Measurements from ENCODE around the gene ITGA1.
"Not testable (repeated sequence)": the region's sequence is repeated elsewhere in the genome, so short reads cannot be mapped to it uniquely, and the experiment has no call there.

ITGA1 gene

DNA sequence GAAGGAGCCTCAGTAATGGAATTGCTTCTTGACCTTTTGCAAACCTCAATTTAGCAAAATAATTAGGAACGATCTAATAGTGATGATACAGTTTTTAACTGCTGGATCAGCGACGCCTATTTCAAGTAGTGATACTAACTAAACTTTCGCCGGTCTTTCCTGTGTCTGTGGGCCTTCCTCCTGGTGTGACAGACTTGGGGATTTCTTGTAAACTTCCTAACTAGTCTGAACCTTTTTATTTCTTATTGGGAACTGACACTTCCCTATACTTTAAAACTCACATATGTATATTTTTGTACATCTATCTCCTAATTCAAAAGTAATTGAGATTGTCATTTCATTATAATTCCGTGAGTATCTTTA lies 15.2 kb downstream of the ITGA1 start:
- no peak for FAIRE-seq

DNA sequence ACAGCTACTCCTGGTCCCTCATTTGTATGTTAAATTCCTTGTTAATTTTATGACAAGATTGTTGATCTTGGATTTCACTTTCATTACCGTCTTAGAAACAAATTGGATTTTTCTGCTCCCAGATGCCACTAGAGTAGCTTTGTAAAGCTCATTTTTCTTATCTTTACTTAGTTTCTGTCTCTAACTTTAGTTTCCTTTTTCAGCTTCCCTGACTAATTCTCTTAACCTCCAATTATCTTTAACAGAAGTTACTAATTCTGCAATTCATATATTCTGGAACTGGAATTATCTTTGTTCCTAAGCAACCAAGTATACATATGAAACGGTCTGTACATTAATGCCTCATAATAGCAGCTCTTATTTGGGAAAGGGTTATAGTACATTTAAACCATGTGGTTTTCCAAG lies 16.7 kb downstream of the ITGA1 start:
- no peak for FAIRE-seq

DNA sequence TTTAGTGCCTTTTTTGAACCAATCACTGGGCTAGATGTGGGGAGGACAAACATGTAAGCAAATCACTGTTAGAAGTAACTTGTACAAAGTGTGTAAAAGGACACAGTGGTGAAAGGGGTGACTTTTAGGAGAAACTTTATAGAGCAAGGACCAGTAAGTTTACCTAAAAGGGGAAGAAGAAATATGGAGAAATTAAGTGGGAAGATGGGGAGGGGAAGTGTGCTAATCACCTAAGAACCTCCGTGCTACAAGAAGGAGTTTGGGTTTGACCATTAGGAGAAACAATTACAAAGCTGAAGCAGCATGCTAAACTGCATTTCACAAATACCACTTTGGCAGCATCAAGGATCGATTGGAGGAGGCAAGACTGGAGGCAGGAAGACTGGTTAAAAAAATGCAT lies 17.3 kb downstream of the ITGA1 start:
- FAIRE-seq, result no peak

DNA sequence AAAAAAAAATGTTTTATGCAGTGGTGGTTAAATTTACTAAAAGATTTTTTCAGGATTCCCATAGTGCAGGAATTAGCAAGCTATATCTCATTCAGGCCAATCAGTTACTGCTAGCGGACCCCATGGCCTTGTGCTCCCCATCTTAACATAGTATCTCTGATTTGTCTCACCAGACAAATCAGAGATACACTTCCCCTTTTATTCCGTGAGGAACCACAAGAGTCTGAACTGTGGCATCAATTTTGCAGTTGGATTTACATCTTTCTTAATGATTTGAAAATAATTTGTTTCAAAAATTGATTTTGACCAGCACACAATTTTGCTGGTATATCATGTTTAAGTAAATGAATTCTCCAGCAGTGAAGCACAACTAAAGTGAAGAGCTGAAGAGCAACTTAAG lies 17.9 kb downstream of the ITGA1 start:
- FAIRE-seq, result no peak

DNA sequence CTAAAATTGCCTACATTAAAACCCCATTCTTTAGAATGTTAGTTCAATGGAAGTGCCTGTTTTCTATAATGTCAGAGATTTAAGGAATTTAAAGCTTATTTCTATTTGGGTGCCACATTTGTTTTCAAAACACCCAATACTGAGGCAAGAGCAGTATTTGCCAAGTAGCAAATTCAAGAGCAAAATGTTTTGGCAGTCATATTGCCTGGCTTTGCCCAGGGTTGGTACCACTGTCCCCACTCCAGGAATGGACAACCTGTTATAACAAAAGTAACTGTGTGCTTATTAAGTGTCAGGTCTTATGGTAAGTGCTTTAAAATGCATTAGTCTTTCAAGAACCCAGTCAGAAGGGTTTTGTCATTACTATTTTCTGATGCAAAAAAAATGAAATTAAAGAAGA lies 19.3 kb downstream of the ITGA1 start:
- no peak for FAIRE-seq

DNA sequence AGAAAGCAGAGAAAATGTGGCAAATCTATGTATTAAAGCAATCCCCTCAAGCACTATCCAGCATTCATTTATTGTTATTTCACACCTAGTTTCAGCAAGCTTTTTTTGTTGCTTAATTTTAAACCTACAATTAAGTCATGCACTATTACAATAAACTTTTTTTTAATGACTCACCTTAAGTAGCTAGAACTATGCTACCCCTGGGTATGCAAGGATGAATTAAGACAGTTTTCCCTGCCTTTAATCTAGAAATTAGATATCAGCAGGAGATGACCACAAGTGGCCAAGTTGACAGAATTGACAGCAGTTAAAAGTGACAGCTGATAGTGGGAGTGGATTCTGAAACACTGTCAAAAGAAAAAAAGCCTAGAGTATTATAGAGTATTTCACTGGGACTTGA lies 20.0 kb downstream of the ITGA1 start:
- FAIRE-seq, result no peak

DNA sequence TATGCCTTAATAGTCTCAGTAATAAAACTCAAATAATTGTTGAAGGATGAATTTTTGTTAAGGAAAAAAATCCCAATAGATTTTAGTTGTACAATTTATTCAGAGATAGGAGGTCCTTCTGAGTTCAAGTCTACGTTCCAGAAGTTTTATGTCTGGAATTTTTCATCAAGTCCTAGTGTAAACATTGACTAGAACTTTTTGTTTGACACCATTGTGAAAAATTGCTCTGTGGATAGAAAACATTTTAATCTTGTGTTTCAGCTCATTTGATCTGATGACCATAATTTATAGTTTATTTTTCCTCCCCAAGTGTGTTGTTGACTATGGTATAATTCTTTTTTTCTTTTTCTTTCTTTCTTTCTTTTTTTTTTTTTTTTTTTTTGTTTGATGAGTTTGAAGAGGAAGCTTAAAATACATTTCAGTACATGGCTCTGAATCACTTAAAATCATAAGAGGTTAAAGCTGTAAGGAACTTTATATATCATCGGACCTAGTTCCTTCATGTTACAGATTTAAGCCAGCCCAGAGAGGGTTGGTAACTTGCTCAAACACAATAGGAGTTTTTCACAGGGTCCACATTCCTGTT lies 20.7 kb downstream of the ITGA1 start:
- FAIRE-seq, result no peak

DNA sequence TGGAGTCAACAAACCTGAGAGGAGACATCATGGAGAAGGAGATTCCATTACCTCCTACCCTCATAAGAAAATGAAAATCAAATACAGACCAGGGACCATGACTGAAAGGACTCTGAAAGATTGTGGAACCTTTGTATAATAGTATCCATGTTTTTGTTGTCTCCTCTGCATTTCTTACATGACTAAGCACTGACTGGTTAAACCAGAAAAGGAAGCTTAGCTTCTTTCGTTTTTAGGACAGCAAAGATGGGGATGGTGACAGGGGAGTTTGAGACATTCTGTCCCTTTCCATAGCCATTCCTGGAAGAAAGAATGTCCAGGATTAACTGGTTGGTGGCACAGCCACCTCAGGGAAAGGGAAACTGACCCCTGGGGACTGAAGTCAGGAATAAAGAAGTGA lies 22.2 kb downstream of the ITGA1 start:
- FAIRE-seq, result no peak

DNA sequence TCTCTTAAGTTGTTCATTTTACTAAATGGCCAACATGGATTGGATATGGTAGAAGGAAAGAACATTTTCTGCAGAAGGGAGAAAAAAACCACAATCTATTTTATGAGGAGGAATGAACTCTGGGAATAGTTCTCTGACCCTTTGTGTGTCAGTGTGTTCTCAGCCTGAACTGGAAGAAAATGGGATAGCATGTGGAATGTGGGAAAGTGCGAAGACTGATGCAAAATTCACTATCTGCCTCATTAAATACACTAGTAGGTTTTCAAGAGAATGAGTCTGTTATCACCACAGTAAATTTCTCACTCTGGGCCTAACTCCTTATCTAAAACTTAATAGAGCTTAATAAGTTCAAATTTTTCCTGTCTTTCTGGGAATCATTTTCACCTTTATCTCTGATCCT lies 22.7 kb downstream of the ITGA1 start:
- no peak for FAIRE-seq

DNA sequence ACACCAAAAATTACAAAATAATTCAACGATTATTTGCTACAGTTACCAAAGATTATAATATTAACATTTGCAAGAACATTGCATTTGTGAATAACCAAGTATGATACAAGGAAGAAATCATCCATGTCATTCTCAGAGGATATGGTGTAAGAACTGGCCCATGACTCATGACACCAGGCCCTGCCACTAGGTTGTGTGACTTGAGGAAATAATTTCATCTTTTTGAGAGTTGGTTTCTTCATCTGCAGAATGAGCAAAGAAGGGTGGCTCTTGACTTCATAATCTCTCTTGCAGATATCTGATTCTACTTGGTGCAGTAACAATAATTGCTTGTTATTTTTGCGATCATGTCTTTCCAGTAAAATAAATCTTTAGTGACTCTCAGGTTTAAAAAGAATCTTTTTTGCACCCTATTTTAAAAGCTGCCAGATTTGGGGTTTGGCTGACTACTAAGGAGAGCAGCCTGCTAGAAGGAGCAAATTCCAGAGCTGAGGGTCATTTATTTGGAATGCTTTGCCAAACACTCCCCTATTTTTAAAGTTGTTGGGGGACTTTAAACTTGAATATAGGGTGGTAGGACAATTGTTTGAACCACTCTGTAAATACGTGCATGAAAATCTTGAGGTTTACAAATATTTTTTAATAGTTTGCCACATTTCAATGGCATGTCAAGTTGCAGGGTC lies 23.5 kb downstream of the ITGA1 start:
- FAIRE-seq, result no peak

DNA sequence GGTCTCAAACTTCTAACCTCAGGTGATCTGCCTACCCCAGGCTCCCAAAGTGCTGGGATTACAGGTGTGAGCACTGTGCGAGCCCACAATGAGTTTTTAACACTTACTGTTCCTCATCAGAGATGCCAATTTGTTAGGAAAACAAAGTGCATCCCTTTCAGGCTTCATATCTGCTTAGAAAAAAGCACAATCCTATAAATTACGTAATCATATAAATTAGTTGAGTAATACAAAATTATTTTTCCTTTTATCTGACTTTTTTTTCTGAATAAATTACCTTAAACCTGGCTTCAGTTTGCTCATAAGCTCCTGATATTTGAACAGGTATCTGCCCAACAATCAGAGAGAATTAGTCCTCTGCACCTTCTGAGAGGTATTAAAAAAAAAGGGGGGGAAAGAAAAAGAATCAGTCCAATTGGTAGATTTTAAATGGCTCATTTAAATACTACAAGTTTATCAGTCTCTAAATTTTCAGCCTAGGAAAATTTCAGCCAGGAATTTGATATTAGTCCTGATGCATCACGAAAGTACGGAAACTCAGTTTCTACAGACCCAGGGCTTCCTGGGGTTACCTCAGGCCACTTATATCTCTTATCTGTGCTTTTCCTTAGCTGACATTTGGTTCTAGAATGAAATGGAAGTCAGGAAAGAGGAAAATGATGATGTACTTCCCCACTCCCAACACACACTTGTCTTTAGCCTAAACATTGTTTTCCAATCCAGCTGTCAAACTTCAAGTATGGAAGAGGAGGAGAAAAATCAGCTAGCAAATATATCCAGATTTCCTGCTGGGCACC lies 26.8 kb downstream of the ITGA1 start:
- no peak for FAIRE-seq

DNA sequence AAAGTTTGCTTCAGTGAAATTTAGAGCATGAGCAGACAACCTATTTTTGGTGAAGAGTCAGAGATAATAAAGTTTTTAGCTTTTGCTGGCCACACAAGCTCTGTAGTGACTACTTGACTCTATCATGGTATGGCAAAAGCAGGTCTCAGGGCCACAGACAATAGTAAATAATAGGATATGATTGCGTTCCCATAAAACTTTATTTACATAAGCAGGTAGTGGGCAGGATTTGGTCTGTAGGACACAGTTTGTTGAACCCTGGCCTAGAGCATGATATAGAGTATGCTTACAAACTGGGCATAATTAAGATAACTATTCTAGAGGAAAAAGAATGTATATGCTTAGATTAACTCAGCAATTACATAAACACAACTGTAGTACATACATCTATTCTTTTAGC lies 30.1 kb downstream of the ITGA1 start:
- no peak for FAIRE-seq

DNA sequence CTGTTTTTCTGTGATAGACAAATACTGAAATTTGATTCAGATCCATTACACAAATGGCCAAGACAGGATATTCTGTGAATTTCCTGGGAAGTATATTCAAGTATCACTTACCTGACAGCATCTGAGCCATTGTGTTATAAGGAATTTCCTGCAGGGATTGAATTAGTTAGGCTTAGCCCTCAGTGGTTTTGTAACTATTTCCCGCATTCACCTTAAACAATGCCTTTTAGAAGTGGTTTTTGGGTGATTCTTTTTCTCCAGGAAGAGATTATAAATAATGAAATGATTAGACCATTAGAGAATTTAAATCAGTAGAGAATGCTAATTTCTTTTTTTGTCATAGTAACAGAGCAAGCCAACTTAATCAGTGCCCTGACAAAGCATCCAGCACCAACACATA lies 30.6 kb downstream of the ITGA1 start:
- FAIRE-seq, result no peak

DNA sequence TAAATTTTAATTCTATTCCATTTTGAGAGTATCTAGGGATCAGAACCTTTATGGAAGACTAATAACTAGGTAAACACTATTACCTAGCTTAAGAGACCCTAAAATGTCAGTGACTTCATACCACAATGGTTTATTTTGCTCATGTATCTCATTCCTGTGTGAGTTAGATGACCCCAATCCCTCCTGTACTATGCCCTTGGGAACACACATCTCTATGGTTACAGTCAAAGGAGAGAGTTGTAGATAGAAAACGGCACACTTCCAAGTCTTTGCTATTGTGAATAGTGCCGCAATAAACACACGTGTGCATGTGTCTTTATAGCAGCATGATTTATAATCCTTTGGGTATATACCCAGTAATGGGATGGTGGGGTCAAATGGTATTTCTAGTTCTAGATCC lies 31.1 kb downstream of the ITGA1 start:
- not testable (repeated sequence) for FAIRE-seq

DNA sequence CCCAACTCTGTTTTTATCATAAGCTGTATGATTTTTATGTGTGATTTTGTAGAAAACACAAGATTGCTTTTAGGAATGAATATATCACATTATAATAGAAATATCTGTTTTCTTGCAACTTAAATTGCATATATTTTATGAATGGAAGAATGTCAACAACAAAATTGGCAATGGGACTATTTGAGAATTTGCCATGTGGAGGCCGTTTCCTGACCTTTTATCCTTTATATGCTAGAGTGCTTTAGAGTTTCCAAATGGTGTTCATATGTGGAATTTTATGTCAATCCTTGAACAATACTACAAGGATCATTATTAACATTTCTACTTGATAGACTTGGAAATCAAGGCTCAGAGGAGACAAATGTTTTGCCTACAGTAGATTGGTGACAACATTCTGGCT lies 34.2 kb downstream of the ITGA1 start:
- no peak for FAIRE-seq

DNA sequence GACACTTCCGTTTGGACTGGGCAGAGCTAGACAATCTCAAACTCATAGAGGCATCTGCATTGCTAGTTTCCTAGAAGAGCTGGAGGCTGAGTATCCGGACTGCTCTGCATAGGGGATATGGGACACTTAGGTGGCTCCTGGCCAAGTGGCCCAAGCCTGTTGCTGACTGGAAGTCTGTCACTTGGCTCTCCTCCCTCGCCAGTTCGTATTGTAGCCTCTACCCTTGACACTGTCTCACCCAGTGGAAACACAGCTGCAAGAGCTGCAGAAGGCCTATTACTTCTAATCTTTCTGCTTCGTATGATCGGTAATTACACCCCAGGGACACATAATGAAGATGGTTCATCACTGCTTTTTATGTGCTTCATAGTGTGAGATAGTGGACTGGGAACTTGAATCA lies 34.7 kb downstream of the ITGA1 start:
- FAIRE-seq, result no peak

DNA sequence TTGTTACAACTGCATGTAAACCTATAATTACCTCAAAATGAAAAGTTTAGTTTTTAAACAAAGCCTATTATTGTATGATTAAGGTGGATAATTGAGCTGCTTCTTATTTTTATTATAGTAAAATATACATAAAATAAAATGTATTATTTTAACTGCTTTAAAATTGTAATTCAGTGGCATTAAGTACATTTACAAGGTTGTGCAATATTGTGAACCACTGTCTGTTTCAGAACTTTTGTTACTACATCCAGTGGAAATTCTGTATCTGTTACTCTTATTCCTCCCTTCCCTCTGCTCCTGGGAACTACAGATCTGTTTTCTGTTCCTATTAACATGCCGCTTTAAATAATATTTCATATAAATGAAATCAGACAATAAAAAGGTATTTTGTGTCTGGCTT lies 37.1 kb downstream of the ITGA1 start:
- FAIRE-seq, result no peak

DNA sequence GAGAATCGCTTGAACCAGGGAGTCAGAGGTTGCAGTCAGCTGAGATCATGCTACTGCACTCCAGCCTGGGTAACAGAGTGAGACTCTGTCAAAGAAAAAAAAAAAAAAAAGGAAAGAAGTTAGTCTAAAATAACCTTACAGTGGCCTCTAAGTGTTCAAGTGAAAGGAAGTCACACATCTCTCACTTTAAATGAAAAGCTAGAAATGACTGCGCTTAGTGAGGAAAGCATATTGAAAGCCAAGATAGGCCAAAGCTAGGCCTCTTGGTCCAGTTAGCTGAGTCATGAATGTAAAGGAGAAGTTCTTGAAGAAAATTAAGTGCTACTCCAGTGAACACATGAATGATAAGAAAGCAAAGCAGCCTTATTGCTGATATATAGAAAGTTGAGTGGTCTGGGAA lies 38.1 kb downstream of the ITGA1 start:
- no peak for FAIRE-seq

DNA sequence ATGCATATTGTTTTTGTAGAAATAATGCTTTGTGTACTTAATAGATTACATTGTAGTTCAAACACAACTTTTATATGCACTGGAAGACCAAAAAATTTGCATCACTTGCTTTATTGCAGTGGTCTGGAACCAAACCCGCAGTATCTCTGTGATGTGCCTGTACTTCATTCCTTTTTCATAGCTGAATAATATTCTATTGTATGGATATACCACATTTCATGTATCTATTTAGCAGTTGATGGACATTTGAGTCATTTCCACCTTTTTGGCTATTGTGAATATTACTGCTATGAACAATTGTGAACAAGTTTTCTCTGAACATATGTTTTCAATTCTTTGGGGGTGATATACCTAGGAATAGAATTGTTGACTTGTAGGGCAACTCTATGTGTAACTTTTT lies 40.1 kb downstream of the ITGA1 start:
- FAIRE-seq, result no peak

DNA sequence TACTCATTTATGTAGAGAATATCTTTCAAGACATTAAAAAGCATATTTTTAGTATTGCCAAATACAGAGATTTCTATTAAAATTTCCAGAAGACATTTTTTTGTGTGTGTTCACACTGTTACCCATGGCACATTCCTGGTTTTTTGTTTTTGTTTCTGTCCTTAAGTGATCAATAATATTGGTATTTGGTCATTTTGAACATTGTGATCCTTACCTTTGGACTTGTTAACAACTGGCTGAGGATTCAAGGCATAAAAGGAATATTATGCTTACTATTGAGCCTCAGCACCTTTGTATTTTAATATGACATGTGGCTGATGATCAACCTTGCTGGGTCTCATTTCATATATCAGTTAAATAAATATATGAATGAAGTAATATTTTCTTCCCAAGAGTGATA lies 41.9 kb downstream of the ITGA1 start:
- no peak for FAIRE-seq

DNA sequence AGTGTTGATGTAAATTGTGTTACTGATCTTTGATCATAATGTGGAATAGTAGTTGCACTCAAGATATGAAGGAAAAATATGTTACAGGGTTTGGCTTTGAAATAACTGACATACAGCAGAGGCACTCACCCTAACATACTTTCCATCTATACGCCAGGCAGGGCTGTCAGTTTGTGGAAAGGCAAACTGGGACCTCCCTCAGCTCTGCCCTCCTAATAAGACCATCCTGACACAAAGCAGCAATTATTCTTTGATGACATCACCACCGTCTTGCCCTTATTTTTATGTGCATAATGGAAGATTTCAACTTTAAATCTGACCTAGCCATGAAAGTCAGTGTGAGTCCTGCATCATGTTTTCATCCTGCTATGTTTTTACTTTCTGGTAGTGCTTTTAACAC lies 42.9 kb downstream of the ITGA1 start:
- no peak for FAIRE-seq

DNA sequence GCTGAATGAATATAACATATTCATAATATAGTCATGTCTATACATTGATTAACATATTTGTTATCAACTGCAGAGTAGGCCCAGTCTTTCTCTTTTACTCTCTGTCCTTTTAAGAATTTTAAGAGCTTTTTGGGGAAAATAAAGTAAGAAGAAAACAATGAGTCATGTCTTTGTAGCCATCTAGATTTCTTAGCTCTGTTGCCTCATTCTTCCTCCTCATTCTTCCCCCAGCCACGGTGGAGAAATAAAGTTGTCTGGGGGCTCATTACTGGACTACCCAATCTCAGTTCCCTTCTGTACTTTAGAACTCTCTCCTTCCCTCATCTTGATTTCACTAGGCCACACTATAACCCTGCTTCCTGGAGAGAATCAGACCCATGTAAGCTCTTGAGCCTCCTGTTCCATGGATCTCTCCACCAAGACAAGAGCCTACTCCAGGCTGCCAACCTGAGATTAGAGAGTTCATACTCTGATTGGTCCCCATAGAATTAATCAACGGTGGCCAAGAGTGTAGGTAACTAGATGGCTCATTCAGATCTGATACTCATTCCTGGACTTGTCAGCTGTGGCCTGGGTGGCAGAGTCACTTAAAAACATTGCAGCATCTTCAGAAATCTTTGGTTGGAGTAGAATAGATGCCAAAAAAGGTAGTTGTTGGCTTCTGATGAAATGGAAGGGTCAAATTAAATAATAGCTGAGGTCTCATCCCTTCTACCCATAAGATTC lies 44.2 kb downstream of the ITGA1 start:
- FAIRE-seq, result no peak

DNA sequence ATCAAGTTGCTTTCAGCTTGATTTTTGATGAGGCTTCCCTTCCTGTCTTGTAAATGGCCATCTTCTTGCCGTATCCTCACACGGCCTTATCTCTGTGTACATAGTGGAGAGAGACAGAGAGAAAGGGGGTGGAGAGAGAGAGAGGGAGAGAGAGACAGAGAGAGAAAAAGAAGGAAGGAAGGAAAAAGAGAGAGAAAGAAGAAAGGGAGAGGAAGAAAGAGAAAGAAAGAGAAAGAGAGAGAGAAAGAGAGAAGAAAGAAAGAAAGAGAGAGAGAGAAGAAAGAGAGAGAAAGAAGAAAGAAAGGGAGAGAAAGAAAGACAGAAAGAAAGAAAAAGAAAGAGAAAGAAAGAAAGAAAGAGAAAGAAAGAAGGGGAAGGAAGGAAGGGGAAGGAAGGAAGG lies 46.6 kb downstream of the ITGA1 start:
- no peak for FAIRE-seq

DNA sequence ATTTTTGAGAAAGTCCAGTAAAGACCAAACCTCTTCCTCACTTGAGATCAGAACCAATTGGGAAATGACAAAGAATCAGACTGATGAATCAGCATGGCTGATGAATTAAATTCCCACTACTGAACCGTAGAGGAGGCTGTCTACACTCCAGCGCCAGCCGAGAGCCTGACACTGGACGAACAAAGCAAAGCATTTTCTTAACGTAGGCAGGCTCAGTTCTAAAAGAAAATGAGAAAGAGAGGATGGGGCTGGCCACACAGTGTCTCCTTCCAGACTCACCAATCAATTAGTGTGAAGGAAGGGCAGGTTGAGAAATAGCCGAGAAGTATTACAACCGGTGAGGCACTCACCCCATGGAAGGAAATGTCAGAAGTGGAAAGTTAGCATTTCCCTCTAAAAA lies 49.4 kb downstream of the ITGA1 start:
- no peak for FAIRE-seq

All from islet of Langerhans (tissue), 1 donor.